Activated CD4-positive, CD25-positive, alpha-beta regulatory T cell treated with anti-CD3 and anti-CD28 coated beads, Interleukin-2, amount 50 U/mL, for 24 hours (primary cell): ENCODE results near the gene HSD3B2.
A peak's percentile ranks its signal among the peaks of the same experiment; 100 is the strongest.
"Not testable (repeated sequence)": the region's sequence is repeated elsewhere in the genome, so short reads cannot be mapped to it uniquely, and the experiment has no call there.

Experiments used
- ATAC-seq, 2 donors: fragments of 150-1000 bp; cut with Tn5 transposase; one replicate each; pipeline ENCODE4 v1.10.0; 2021; ENCODE audit warnings: mild to moderate bottlenecking in 1 of 2, moderate library complexity in 1 of 2

HSD3B2 gene

DNA sequence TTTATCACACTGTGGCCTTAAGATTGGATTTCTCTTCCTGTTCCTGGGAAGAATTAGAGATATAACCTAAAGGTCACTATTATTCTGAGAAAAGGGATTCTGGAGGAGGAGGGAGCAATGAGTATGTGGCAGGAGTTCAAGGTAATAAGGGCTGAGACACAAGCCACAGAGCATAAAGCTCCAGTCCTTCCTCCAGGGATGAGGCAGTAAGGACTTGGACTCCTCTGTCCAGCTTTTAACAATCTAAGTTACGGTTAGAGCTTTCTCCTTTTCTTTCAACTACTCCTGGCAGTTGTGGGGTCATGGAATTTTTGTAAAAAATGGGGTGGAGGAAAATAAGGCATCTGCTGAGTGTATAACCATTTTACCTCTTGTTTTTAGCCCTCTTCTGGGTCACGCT, at the start of gene HSD3B2:
Gene HSD3B2 (plus strand): TSS at position 201 of the 400 bp plus-strand sequence. CDS start 270 bp downstream, outside the sequence.
- ATAC-seq = no peak

DNA sequence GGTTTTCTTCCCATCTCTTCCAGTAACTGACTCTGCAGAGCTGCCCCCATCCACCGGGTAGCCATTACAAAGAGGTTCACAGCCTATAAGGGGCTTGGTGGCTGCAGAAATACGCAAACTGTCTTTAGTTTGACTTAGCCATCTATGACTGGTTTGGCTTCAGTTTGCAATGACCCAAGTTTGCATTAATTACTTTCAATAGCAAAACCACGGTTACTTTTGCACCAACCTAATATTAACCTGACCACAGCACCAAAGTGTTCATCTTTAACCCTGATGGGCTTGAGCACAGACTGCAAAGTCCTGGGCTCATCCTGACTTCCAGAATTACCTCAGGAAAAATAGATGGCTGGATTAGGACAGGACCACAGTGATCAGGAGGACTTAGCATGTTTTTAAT, 48.5 kb upstream of the HSD3B2 start:
- ATAC-seq = no peak

DNA sequence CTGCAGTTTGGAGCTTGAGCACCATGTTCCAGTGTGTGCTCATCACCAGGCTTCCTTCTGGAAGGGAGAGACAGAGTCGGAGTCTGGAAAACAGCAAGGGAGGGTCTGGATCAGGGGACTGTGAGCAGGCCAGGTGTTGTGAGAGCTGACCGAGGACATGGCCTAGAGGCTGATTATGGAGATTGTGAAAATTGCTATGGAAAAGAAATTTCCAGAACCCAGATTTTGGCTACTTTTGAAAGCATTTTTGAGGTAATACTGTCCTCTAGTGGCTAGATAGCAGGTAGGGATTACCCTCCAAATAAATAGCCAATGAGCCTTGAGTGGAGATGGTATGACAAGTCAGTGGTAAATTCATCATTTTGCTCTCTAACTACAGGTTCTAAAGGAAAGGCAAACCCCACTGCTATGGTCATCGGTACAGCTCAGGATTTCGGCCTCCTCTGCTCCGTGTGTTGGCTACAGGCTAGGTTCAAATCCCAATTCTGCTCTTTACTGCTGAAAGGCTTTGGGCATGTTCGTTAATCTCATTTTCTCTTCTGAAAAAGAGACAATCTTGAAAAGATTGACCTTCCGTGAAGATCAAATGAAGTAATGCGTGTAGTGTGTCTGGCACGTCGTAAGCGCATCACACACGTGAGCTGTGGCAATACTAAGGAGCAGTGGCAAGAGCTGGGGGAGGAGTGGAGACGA, 47.4 kb upstream of the HSD3B2 start:
- no peak for ATAC-seq

DNA sequence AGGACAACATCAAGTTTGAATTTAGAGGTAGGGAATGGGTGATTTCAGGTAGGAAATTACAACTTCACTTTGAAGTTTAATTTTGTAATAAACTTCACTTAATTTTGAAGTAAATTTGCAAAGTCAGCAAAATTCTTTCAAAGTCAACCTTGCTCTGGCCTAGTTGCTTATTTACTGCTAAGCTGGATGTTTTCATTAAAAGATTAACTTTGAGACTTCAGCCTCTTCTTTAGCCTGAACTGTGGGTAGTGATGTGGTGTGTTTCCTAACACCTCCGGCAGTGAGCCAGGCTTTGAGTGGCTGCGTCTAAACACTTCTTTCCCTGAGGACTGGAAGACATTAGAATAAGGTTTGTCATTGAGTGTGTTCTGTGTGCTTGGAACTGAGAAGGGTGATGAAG, 46.4 kb upstream of the HSD3B2 start, which contains the start of gene HAO2:
Gene HAO2 (plus strand): TSS at position 232 of the 400 bp plus-strand sequence. CDS start 12,301 bp downstream, outside the sequence.
- ATAC-seq = no peak

DNA sequence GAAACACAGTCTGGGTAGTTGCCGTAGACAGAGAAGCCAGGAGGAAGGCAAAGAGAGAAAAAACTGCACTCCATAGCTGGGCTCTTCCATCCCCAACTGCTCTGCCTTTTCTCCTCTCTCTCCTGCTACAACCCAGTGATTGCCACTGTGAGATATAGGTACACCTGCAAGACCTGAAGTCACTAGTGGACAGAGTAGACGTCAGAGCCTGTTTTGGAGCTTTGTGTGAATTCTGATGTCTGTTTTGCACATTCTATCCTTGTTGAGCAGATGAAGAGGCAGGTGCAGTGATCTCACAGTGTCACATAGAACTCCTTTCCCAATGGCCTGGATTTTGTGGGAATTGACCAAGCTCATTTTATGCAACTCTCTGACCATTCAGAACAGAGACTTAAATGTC, 44.2 kb upstream of the HSD3B2 start:
- ATAC-seq = no peak

DNA sequence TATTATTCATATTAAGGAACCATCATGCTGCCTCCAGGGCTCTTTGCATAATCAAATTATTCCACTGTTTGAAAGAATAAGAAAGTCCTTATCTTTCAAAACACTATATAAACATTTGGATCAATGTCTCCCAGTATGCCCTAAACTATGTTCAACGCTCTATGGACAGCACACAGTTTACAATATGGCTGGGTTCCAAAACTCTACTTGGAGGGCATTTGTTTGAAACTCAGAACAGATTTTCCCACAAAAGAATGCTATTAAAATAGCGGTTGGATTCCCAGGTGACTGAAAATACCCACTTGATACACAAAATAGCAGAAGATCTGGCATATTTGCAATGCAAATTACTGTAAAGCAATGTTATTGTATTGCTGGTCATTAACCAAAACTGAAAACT, 43.1 kb upstream of the HSD3B2 start:
- ATAC-seq = no peak

DNA sequence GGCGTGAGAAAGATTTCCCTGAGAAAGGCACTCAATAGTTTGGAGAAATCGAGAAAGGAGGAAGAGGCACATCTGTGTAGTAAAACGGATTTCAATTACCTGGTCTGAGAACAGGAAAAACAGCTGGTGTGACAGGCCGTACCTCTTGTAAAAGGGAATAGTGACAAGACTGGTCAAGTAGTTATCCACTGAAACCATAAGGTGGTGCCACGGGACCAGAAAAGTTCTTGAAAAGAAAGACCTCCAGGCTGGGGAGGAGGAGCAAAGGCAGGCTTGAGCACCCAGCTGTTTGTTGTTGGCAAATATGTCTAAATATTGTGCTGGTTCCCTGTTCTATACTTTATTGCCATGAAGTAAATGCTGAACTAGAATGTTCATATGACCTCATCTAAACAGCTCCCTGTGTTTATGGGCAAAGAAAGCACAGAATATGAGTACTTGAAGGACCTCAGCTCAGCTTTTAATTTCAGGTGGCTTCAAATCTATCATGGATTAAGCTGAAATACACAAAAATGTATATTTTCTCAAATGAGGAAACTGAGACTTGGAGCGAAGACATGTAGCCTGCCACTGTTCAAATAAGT, 42.4 kb upstream of the HSD3B2 start:
- no peak for ATAC-seq

DNA sequence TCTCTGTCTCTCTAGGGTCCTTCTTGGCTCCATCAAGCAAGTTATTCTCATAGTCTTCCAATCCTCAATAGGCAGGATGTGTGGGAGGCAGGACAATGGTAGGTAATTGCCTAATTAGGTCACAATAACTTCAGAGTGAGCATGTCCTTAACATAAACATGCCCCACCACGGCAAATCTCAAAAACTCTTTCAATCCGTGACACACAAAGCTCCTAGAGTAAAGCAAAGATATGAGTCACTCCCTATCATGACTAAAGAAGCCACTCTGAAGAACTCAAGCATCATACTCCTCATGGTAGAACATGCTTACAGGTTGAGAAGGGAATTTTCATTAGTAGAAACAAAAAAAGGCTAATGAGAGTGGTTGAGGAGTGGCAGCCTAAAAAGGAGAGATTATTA, 41.5 kb upstream of the HSD3B2 start:
- ATAC-seq = peak in 1 of 2 donors; percentile 21

DNA sequence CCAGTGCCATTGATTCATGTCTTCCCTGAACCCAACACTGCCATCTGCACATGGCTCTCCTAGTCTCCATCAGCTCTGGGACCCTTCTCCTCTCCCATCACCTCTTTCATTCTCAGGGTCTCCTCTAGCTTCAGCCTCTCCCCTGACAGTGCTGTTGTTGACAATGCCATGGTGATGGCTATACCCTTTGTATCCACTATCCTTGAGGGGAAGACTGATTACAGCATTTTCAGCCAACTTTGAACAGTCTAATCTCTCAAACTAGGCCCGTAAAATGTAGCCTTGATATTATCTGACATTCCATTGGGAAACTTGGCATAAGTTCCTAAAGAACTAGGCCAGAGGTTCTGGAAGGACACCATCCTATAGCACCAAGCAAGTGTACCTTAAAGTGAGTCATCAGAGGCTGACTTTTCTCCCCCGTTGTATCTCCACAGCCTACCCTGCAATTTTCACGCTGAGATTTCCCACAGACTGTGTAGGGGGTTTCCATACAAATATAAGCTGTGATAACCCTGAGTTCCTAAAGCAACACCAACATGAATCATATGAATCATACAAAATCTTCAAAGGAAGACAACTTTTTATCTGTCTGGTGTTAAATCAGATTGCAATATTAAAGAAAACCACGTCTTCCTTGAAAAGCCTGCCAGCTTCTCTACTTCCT, 40.6 kb upstream of the HSD3B2 start:
- peak in 1 of 2 donors; percentile 38 for ATAC-seq

DNA sequence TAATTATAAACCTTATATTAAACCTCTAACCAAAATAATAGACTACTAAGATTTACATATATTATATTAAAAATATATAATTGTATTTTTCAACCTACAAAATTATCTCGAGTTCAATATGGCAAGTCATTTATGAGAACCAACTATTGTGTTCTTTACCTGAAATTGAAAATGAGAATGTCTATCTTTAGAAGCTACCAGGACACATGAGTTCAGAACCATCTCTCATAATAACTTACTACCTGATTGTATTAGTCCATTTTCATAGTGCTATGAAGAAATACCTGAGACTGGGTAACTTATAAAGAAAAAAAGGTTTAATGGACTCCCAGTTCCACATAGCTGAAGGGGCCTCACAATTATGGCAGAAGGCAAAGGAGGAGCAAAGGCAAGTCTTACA, 39.6 kb upstream of the HSD3B2 start:
- ATAC-seq = no peak

DNA sequence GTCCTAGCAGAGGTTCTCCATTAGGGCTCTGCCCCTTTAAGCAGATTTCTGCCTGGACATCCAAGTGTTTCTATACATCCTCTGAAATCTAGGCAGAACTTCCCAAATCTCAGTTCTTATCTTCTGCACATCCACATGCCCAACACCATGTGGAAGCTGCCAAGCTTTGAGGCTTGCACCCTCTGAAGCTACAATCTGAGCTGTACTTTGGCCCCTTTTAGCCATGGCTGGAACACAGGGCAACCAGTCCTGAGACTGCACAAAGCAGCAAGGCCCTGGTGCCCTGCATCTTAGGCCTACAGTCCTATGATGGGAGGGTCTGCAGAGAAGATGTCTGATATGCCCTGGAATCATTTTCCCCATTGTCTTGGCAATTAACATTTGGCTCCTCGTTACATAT, 38.4 kb upstream of the HSD3B2 start:
- ATAC-seq = no peak

DNA sequence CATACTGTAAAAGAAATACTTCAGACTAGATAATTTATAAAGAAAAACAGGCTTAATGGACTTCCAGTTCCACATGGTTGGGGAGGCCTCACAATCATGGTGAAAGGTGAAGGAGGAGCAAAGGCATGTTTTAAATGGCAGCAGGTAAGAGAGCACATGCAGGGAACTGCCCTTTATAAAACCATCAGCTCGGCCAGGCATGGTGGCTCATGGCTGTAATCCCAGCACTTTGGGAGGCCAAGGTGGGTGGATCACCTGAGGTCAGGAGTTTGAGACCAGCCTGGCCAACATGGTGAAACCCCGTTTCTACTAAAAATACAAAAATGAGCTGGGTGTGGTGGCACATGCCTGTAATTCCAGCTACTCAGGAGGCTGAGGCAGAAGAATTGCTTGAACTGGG, 37.4 kb upstream of the HSD3B2 start:
- ATAC-seq = not testable (repeated sequence)

DNA sequence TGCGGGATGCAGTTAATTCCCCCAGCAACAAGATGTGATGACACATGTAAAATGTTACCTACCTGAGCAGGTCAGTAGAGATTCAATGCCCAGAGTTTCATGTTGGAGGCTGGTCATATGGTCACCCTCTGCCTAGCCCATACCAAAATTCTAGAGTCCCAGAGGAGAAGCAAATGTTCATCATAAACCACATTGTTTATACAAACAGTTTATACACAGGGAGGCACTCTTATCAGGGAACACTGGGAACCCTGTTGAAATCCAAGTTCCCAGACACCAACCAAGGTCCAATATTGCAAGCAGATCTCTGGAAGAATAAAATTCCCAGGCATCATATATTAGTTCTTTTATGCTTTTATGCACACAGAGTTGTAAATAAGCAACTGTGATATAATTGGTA, 35.8 kb upstream of the HSD3B2 start:
- ATAC-seq = no peak

DNA sequence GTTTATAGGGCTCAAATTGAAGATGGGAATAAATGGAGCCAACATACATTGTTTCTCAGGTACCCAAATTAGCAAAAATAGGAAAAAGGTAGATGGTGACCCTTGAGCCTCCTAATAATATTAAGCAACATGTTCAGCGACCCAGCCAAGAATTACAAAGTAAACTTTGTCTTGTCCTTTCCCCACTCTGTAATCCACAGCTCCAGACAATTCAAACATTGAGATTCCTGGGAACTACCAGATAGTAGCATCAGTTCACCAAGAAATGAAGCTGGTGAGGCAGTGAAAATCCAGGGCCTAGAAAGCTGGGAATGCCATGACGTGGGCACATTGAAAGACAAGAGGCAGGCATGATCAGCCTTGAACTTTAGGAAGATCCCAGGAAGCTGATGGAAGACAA, 34.6 kb upstream of the HSD3B2 start:
- no peak for ATAC-seq

DNA sequence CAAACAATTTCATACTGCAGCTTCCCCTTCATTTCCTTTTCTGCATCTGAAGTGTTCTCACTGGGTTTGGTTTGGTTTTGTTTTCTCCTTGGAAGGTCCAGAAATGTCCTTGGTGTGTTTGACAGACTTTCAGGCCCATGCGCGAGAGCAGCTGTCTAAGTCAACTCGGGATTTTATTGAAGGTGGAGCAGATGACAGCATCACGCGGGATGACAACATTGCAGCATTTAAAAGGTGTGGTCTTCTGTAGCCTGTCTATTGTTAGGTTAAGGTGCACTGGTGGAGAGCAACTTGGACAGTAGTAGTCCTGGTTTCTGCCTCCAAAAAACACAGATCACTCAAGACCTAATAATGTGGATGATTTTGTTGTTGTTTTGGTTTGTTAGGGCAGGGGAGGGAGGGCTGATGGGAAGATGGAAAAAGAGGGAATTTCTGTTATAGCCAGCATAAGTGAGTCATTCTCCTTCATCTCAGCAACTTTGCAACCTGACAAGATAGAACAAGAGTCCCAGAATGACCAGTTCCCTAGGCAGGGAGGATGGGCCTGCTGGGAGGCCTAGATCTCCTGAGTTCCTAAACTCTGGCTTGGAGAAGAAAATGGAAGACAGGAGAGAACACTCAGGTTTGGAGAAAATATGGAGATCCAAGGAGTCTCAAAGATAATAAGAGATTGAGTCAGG, 33.8 kb upstream of the HSD3B2 start:
- no peak for ATAC-seq

DNA sequence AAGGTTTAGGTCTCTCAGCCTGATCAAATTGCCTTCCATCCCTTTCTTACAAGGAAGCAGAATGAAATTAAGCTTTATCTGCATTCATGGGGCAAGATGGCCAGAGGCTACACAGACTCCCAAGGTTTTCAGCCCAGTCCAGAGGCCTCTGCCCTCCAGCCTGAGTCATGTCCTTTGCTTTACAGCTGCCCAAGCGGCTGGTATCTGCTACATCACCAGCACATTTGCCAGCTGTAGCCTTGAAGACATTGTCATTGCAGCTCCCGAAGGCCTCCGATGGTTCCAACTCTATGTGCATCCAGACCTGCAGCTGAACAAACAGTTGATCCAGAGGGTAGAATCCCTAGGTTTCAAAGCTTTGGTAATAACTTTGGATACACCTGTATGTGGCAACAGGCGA, 30.4 kb upstream of the HSD3B2 start:
- ATAC-seq = no peak

DNA sequence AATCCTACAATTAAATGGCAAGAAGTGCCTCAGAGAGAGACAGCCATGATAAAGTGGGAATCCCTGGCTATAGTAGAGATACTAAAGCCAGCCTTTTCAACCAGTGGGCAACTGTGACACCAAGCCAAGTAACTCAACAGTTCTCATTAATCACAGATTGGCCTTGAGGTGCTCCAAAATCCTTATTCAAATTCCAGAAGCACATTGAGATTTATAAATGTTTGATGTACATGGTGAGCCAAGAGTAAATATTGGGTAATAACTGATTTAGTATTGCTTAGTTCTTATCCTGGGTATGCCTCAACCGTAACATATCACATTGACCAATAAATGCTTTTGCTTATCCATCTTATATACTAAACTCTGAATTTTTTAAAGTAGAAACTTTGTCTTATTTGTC, 29.3 kb upstream of the HSD3B2 start:
- no peak for ATAC-seq

DNA sequence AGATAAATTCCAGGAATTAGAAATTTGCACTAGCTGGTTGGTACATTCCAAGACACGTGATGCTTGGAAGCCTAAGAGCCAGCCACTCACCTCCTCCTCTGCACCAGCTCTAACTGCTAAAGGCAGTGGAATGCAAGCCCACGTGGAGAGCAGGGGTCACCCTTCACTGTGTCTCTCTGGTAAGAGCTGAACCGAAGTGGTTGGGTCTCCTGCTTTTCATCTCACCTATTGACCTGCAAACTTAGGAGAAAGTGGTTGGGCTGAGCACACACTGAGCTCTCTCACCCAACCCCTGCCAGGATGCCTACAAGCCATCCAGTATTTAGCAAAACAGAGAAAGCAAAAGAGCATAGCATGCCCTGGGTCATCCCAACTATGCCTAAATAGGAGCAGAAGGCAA, 27.1 kb upstream of the HSD3B2 start:
- no peak for ATAC-seq

DNA sequence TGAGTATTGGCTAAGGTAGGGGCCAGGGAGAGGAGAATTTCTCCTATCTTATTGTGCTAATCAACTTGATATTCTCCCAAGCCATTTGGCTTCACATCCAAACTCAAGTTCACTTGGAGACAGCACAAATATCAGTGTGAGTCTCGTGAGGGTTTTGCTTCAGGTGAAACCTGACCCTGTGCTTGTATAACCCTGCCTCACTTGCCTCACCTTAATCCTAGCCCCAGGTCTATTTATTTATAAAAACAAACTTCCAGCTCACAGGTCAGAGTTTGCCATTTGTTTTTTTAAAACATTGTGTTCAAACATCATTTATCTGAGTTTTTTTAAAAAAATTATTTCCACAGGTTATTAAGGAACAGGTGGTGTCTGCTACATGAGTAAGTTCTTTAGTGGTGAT, 26.5 kb upstream of the HSD3B2 start:
- ATAC-seq = no peak

DNA sequence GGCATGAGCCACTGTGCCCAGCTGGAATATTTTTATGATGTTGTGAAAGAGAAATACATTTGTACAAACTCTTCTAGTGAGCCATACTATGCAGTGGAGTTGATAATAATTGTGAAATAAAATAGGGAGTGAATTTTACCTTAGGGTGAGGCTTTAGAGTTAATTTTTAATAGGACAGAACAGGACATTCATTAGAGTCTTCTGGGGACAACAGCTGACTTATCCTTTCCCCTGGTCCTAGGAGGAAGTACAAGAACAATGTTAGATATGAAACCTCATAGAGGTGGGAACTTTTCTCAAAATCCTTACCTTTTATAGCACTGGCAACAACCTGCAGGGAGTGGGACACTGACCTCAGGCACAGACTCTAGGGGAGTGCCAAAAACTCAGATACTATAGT, 24.4 kb upstream of the HSD3B2 start:
- no peak for ATAC-seq

DNA sequence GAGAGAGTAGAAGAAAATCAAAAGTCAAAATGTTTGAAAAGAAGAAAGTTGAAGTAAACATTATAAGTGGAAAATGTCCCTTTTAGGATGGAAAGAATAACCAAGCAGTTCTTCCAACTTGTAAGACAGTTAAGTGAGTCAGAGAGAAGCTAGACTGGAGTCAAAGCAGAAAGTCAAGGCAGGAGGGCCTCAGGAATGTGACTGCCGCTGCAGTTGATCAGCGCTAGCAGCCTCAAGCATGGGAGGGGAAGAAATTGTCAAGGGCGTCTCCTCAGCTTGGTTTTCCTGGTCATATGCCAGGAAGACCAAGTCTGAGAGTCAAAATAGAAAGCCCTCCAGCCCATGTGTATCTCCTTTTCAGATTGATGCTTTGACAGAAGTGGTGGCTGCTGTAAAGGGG, 23.2 kb upstream of the HSD3B2 start:
- ATAC-seq = no peak

DNA sequence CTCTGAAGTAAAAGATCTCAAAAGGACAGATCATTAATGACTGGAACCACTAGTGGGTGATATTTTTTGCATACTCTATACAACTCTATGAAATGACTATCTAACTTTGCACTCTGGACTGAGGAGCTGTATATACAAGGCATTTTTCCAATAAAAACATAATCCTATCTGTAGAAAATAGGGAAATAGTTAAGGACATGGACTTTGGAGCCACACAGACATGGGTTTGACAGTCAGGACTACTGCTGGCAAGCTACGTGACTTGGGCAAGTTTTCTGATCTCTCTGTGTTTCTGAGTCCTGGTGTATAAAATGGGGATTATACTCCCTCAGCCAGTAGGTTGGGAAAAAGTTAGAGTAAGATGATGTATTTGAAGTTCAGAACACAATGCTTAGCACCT, 20.9 kb upstream of the HSD3B2 start:
- no peak for ATAC-seq

DNA sequence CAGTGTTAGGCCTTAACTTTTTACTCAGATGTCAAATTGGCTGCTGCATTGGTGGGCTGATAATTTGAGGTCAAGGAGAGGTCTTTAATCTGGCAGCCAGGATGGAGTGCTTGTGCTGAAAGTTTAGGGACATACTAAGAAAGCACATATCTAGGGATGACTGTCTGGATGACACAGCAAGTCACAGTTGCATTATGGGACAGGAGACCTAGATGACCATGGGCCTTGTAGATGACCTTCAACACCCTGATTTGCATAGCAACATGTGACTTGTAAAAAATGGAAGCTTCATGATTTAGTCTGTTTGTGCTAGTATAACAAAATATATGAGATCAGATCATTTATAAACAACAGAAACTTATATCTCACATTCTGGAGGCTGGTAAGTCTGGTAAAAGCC, 18.0 kb upstream of the HSD3B2 start:
- no peak for ATAC-seq

DNA sequence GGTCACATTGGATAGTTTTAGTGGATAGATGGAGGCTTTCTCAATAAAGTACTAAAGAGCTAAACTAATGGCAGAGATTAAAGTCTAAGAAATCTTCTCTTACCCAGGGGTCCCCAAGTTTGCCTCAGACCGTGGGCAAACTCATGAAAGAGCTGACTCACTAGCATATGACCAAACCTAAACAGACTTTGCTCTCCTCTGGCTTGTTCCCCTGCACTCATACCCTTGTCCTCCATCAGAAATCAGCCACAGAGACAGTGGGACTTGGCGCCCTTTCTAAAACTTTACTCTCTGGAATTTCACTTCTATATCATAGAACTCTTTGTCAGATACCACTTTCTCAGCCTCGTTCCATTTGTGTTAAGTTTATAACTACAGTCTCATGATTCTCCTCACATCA, 17.0 kb upstream of the HSD3B2 start:
- ATAC-seq = no peak
